Measurements from ENCODE around the gene ADGRD2.

DNA sequence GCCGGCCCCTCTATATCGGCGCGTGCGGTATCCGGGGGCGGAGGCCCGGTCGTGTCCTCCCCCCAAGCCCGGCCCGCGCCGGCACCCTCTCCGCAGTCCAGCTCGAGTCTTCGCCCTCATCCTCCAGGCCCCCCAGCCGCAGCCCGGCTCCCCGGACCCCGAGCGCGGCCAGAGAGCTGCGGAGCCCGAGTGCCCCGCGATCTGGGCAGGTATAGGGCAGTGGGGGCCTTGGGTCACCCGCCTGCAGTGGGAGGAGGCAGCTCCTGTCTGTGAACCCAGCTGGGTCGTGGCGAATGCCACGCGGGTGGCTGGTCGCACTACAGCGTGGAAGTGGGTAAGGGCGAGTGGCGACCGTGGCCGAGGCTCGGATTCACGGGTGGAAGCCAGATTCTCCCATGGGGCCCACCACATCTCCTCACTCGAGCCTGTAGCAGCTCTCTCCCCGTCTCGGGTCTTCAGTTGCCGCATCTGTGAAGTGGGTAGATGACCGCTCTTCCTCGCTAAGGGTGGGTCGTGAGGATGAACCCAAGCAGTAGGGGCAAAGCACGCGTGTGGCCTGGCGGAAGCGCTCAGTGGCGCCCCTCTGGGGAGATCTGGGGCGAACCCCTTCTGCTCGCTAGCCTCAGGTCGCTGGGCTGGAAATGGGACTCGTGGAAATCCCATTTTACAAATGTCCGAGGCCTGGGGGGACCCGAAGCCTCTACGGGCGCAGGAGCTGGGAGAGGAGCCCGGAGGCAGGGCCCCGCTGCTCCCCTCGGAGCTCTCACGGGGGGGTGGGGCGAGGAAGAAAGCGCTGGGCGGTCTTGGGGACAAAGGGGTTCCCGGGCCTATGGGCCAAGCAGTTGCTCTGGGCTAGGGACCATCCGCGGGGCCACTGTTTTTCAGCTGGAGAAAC, 55.0 kb downstream of the ADGRD2 start:
- no peak for TF ChIP-seq POLR2A (IDR thresholded peaks at IDR 0.05)
- TF ChIP-seq, protein P1, sequence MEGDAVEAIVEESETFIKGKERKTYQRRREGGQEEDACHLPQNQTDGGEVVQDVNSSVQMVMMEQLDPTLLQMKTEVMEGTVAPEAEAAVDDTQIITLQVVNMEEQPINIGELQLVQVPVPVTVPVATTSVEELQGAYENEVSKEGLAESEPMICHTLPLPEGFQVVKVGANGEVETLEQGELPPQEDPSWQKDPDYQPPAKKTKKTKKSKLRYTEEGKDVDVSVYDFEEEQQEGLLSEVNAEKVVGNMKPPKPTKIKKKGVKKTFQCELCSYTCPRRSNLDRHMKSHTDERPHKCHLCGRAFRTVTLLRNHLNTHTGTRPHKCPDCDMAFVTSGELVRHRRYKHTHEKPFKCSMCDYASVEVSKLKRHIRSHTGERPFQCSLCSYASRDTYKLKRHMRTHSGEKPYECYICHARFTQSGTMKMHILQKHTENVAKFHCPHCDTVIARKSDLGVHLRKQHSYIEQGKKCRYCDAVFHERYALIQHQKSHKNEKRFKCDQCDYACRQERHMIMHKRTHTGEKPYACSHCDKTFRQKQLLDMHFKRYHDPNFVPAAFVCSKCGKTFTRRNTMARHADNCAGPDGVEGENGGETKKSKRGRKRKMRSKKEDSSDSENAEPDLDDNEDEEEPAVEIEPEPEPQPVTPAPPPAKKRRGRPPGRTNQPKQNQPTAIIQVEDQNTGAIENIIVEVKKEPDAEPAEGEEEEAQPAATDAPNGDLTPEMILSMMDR (IDR thresholded peaks at IDR 0.05), result no peak

Data from thyroid gland (tissue), 4 donors.